Right atrium auricular region (tissue), 2 donors: ENCODE measurements around the gene COL4A2. TPM values are rescaled to one million over a fixed set of nuclear protein-coding genes. Genes with fewer than 3 reads are reported as not detected.
A peak's percentile ranks its signal among the peaks of the same experiment; 100 is the strongest.

Source experiments
- DNase-seq: peaks from one replicate; pipeline ENCODE4 v3.0.0-alpha.2; 2019; ENCODE audit warnings: low spot score
- H3K27ac ChIP-seq, 2 donors: fragments of 200-600 bp; sonication (generic); 1 replicate in 1 of 2; 2 replicates in 1 of 2; pipeline ENCODE4 v1.5.1; 2016 to 2019
- H3K27me3 ChIP-seq, 2 donors: fragments of 200-600 bp; sonication (generic); one replicate each; pipeline versions ENCODE4 v1.5.1 to v1.6.0; 2017 to 2019
- H3K36me3 ChIP-seq: fragments of 200-600 bp; sonication (generic); one replicate; pipeline ENCODE4 v1.5.1; 2016
- H3K4me1 ChIP-seq, 2 donors: fragments of 200-600 bp; sonication (generic); one replicate each; pipeline versions ENCODE4 v1.5.1 to v1.6.0; 2017 to 2019
- H3K4me3 ChIP-seq, 2 donors: fragments of 200-600 bp; sonication (generic); 1 replicate in 1 of 2; 2 replicates in 1 of 2; pipeline ENCODE4 v1.5.1; 2017 to 2019; ENCODE audit warnings: mild to moderate bottlenecking in 1 of 2, moderate library complexity in 1 of 2
- H3K9me3 ChIP-seq, 2 donors: fragments of 200-600 bp; sonication (generic); one replicate each; pipeline ENCODE4 v1.5.1; 2019
- CTCF ChIP-seq, 2 donors: fragments of 200-600 bp; sonication (generic); IDR thresholded peaks; one replicate each; pipeline ENCODE4 v1.5.1; 2019; ENCODE audit warnings: antibody characterized with exemption in 2 of 2
- total RNA-seq, 2 donors: library from RNA; depleted of rRNA; stranded (reverse); fragments of >200 nt; gene quantifications; one replicate each; pipeline ENCODE4 v1.1.0, GENCODE V29; 2016

COL4A2 gene
- total RNA-seq, 2 donors from 2014 or later: 141 to 153 TPM

- Histone ChIP-seq H3K9me3 (no peaks in the 10 kb centered on the region), H3K27ac (peak overlapping the region; percentile 42 to 97), H3K27me3 (no peaks in the 10 kb centered on the region), H3K4me1 (peaks cover 0 to 87% of the 10 kb centered on the region in 2 donors), H3K36me3 (peaks cover 6% of the 10 kb centered on the region), H3K4me3 (peak overlapping the region in 1 of 2 donors; percentile 18)
- no peak for DNase-seq
- no peak for TF ChIP-seq CTCF (IDR thresholded peaks at IDR 0.05)
Measured at GRCh38 chr13:110297766-110298504, 9.1 kb upstream of the COL4A2 start.

- peak; percentile 65 for DNase-seq
- peaks cover 0 to 87% of the 10 kb centered on the region in 2 donors for H3K4me1 ChIP-seq
Measured at GRCh38 chr13:110298505-110299282, 8.4 kb upstream of the COL4A2 start.

GRCh38 chr13:110299283-110299840, 7.7 kb upstream of the COL4A2 start:
- H3K4me1 ChIP-seq: peaks cover 0 to 87% of the 10 kb centered on the region in 2 donors
- peak overlapping the region; percentile 42 to 97 for H3K27ac ChIP-seq
- H3K27me3 ChIP-seq: no peaks in the 10 kb centered on the region
- no peak for TF ChIP-seq CTCF (IDR thresholded peaks at IDR 0.05)
- peaks cover 6% of the 10 kb centered on the region for H3K36me3 ChIP-seq
- H3K4me3 ChIP-seq: peak overlapping the region in 1 of 2 donors; percentile 18
- no peaks in the 10 kb centered on the region for H3K9me3 ChIP-seq
- DNase-seq: no peak

More at GRCh38 chr13:110298505-110299282, 8.4 kb upstream of the COL4A2 start:
- Histone ChIP-seq H3K4me3 (peak overlapping the region in 1 of 2 donors; percentile 18), H3K36me3 (peaks cover 6% of the 10 kb centered on the region), H3K27me3 (no peaks in the 10 kb centered on the region), H3K9me3 (no peaks in the 10 kb centered on the region), H3K27ac (peak overlapping the region; percentile 42 to 97)
- TF ChIP-seq CTCF (IDR thresholded peaks at IDR 0.05): no peak

GRCh38 chr13:110300090-110300815, 6.8 kb upstream of the COL4A2 start:
- Histone ChIP-seq H3K27ac (peak overlapping the region; percentile 97 to 99), H3K4me3 (no peak overlapping the region), H3K4me1 (peaks cover 0 to 86% of the 10 kb centered on the region in 2 donors), H3K36me3 (peaks cover 6% of the 10 kb centered on the region), H3K9me3 (no peaks in the 10 kb centered on the region), H3K27me3 (no peaks in the 10 kb centered on the region)
- no peak for TF ChIP-seq CTCF (IDR thresholded peaks at IDR 0.05)
- DNase-seq: peak; percentile 18

- no peak for TF ChIP-seq CTCF (IDR thresholded peaks at IDR 0.05)
- DNase-seq: peak; percentile 48
- no peaks in the 10 kb centered on the region for H3K27me3 ChIP-seq
- peaks cover 6% of the 10 kb centered on the region for H3K36me3 ChIP-seq
- H3K4me1 ChIP-seq: peaks cover 0 to 86% of the 10 kb centered on the region in 2 donors
- H3K9me3 ChIP-seq: no peaks in the 10 kb centered on the region
- H3K27ac ChIP-seq: peak overlapping the region; percentile 97 to 99
- H3K4me3 ChIP-seq: no peak overlapping the region
Measured at GRCh38 chr13:110301083-110301482, 6.0 kb upstream of the COL4A2 start.
